PC-9 (cell line): ENCODE data around the gene FZD7. TPM values are rescaled to one million over a fixed set of nuclear protein-coding genes. Genes with fewer than 3 reads are reported as not detected.

Source experiments
- BruUV-seq: library from RNA; stranded (reverse); fragments of 400-500 nt; replicated peaks from 2 replicates; lab custom pipeline; 2021; lab: Mats Ljungman, UMichigan
- CTCF ChIA-PET: fragments of 300-600 bp; sonication (Branson Sonifier 250); formaldehyde crosslinking; loops from one replicate; lab custom pipeline; 2022; ENCODE audit warnings: antibody characterized with exemption; lab: Charles Lee
- POLR2A ChIA-PET: fragments of 300-600 bp; sonication (Branson Sonifier 250); formaldehyde crosslinking; loops from one replicate; lab custom pipeline; 2022; ENCODE audit warnings: antibody characterized with exemption; ENCODE audit not compliant: unreplicated experiment; lab: Charles Lee
- DNase-seq, 2 experiments: peaks; one replicate each; pipeline versions ENCODE4 v3.0.0 to v3.0.0-alpha.2; 2015 to 2022; ENCODE audit warnings: mixed read lengths in 1 of 2
- H2AFZ ChIP-seq: fragments of 200-600 bp; sonication (generic); 2 replicates; pipeline ENCODE4 v1.8.1; 2017; ENCODE audit warnings: antibody characterized with exemption
- H3F3A ChIP-seq: fragments of 200-600 bp; sonication (generic); 2 replicates; pipeline ENCODE4 v1.8.1; 2017; ENCODE audit warnings: antibody characterized with exemption, mild to moderate bottlenecking, low read depth; ENCODE audit not compliant: insufficient read depth
- H3K27ac ChIP-seq: fragments of 200-600 bp; sonication (generic); 2 replicates; pipeline ENCODE4 v1.6.1; 2016; ENCODE audit warnings: mixed run types
- H3K27me3 ChIP-seq: fragments of 200-600 bp; sonication (generic); 2 replicates; pipeline ENCODE4 v1.6.1; 2016; ENCODE audit warnings: low read depth, mixed run types; ENCODE audit not compliant: insufficient read depth
- H3K36me3 ChIP-seq: fragments of 200-600 bp; sonication (generic); 2 replicates; pipeline ENCODE4 v1.6.1; 2016; ENCODE audit warnings: low read depth, mixed run types
- H3K4me1 ChIP-seq: fragments of 200-600 bp; sonication (generic); replicated peaks from 2 replicates; pipeline ENCODE4 v1.6.1; 2016; ENCODE audit warnings: mixed run types; ENCODE audit not compliant: insufficient read depth
- H3K4me2 ChIP-seq: fragments of 200-600 bp; sonication (generic); 2 replicates; pipeline ENCODE4 v1.6.1; 2017; ENCODE audit warnings: mixed run types
- H3K4me3 ChIP-seq: fragments of 200-600 bp; sonication (generic); 2 replicates; pipeline ENCODE4 v1.6.1; 2016; ENCODE audit warnings: mixed run types
- H3K79me2 ChIP-seq: fragments of 200-600 bp; sonication (generic); 2 replicates; pipeline ENCODE4 v1.6.1; 2017; ENCODE audit warnings: low read depth, mixed run types
- H3K9me2 ChIP-seq: fragments of 200-600 bp; sonication (generic); 2 replicates; pipeline ENCODE4 v1.8.1; 2017; ENCODE audit warnings: mild to moderate bottlenecking; ENCODE audit not compliant: insufficient read depth
- H3K9me3 ChIP-seq: fragments of 200-600 bp; sonication (generic); 2 replicates; pipeline ENCODE4 v1.8.1; 2016; ENCODE audit warnings: low read depth; ENCODE audit not compliant: insufficient read depth
- H4K20me1 ChIP-seq: fragments of 200-600 bp; sonication (generic); 2 replicates; pipeline ENCODE4 v1.8.1; 2017; ENCODE audit not compliant: insufficient read depth
- EZH2 ChIP-seq: fragments of 200-600 bp; sonication (generic); IDR thresholded peaks from 2 replicates; pipeline ENCODE4 v1.8.0; 2017; ENCODE audit warnings: antibody characterized with exemption, low read depth
- intact Hi-C: fragments of 100-400 bp; cut with micrococcal nuclease; formaldehyde crosslinking; loops from one replicate; pipeline ENCODE4 v1.10.0; 2022; ENCODE audit not compliant: unreplicated experiment
- total RNA-seq: library from RNA; stranded (reverse); gene quantifications from 2 replicates; pipeline ENCODE4 v1.2.3, GENCODE V29; 2021
- TF ChIP-seq, protein P1 (sequence below): fragments of 200-600 bp; sonication (generic); conservative IDR thresholded peaks from 2 replicates; pipeline ENCODE4 v1.6.1; 2017; ENCODE audit warnings: mixed run types, antibody characterized with exemption, mild to moderate bottlenecking, moderate library complexity

Gene FZD7
- total RNA-seq, 1 experiment from 2014 or later, result 26.8 TPM

- no peak overlapping the region for H3K27ac ChIP-seq
- TF ChIP-seq, protein P1, sequence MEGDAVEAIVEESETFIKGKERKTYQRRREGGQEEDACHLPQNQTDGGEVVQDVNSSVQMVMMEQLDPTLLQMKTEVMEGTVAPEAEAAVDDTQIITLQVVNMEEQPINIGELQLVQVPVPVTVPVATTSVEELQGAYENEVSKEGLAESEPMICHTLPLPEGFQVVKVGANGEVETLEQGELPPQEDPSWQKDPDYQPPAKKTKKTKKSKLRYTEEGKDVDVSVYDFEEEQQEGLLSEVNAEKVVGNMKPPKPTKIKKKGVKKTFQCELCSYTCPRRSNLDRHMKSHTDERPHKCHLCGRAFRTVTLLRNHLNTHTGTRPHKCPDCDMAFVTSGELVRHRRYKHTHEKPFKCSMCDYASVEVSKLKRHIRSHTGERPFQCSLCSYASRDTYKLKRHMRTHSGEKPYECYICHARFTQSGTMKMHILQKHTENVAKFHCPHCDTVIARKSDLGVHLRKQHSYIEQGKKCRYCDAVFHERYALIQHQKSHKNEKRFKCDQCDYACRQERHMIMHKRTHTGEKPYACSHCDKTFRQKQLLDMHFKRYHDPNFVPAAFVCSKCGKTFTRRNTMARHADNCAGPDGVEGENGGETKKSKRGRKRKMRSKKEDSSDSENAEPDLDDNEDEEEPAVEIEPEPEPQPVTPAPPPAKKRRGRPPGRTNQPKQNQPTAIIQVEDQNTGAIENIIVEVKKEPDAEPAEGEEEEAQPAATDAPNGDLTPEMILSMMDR, result no peak
- TF ChIP-seq EZH2, result no peak
- H3K27me3 ChIP-seq, result no peaks in the 10 kb centered on the region
- ChIA-PET POLR2A (no interaction called here), CTCF (no interaction called here)
- H3K4me1 ChIP-seq, result no peaks in the 10 kb centered on the region
- no peaks in the 10 kb centered on the region for H3F3A ChIP-seq
- no peaks in the 10 kb centered on the region for H4K20me1 ChIP-seq
- no peak overlapping the region for H3K4me3 ChIP-seq
- DNase-seq, result no peak
- intact Hi-C loops, result no loop called here
- no peak overlapping the region for H3K4me2 ChIP-seq
- no peaks in the 10 kb centered on the region for H3K9me2 ChIP-seq
- no peaks in the 10 kb centered on the region for H3K9me3 ChIP-seq
- no peaks in the 10 kb centered on the region for H3K36me3 ChIP-seq
- H2AFZ ChIP-seq, result no peak overlapping the region
- no TSS peak for BruUV-seq
- H3K79me2 ChIP-seq, result no peaks in the 10 kb centered on the region
Observed at GRCh38 chr2:201990069-201990468, 43.6 kb upstream of the FZD7 start.

DNA sequence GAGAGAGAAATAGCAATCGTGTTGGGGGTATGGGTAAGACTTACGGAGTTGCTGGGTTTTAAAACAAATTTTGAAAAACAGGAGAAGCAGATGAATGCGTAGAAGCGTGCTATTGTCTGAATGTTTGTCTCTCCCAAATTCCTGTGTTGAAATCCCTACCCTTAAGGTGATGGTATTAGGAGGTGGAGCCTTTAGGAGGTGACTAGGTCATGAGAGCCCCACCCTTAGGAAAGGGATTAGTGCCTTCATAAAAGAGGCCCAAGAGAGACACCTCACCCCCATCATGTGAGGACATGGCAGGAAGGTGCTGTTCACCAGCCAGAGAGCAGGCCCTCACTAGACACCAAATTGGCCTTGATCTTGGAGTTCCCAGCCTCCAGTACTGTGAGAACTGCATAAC lies 40.7 kb upstream of the FZD7 start:
- Histone ChIP-seq H2AFZ (no peak overlapping the region), H3K27ac (no peak overlapping the region), H3K27me3 (no peaks in the 10 kb centered on the region), H3K4me1 (no peaks in the 10 kb centered on the region), H3K4me2 (no peak overlapping the region), H3K9me2 (no peaks in the 10 kb centered on the region), H3K9me3 (no peaks in the 10 kb centered on the region), H3K4me3 (no peak overlapping the region), H3F3A (no peaks in the 10 kb centered on the region), H4K20me1 (no peaks in the 10 kb centered on the region), H3K36me3 (no peaks in the 10 kb centered on the region), H3K79me2 (no peaks in the 10 kb centered on the region)
- ChIA-PET POLR2A (no interaction called here), CTCF (no interaction called here)
- no peak for TF ChIP-seq EZH2
- TF ChIP-seq, protein P1, result no peak
- intact Hi-C loops, result no loop called here
- no peak for DNase-seq
- BruUV-seq, result no TSS peak

GRCh38 chr2:201994973-201995638 lies 38.5 kb upstream of the FZD7 start:
- no peaks in the 10 kb centered on the region for H4K20me1 ChIP-seq
- no peak for DNase-seq
- no TSS peak for BruUV-seq
- H2AFZ ChIP-seq, result no peak overlapping the region
- POLR2A ChIA-PET, result no interaction called here
- no peaks in the 10 kb centered on the region for H3K9me2 ChIP-seq
- TF ChIP-seq, protein P1, result no peak
- H3K4me3 ChIP-seq, result no peak overlapping the region
- no peaks in the 10 kb centered on the region for H3K9me3 ChIP-seq
- no peak overlapping the region for H3K4me2 ChIP-seq
- H3K79me2 ChIP-seq, result no peaks in the 10 kb centered on the region
- no peaks in the 10 kb centered on the region for H3K4me1 ChIP-seq
- intact Hi-C loops, result no loop called here
- no peaks in the 10 kb centered on the region for H3K27me3 ChIP-seq
- H3K36me3 ChIP-seq, result no peaks in the 10 kb centered on the region
- CTCF ChIA-PET, result no interaction called here
- no peak overlapping the region for H3K27ac ChIP-seq
- no peaks in the 10 kb centered on the region for H3F3A ChIP-seq
